Anterior cingulate cortex (tissue), 58 donors: ENCODE data around the gene DGKI.

Experiments
- DNase-seq, 58 donors: peaks; one replicate each; lab custom pipeline; 2025; lab: John Stamatoyannopoulos, UW

DGKI gene

GRCh38 chr7:137402536-137403352 lies 444.0 kb downstream of the DGKI start:
- DNase-seq, result peak in 17 of 58 donors; percentile 2 to 41 (median 18)

- no peak for DNase-seq
Measured at GRCh38 chr7:137399827-137400823, 446.6 kb downstream of the DGKI start.

GRCh38 chr7:137396051-137396450 lies 450.7 kb downstream of the DGKI start:
- no peak for DNase-seq

DNA sequence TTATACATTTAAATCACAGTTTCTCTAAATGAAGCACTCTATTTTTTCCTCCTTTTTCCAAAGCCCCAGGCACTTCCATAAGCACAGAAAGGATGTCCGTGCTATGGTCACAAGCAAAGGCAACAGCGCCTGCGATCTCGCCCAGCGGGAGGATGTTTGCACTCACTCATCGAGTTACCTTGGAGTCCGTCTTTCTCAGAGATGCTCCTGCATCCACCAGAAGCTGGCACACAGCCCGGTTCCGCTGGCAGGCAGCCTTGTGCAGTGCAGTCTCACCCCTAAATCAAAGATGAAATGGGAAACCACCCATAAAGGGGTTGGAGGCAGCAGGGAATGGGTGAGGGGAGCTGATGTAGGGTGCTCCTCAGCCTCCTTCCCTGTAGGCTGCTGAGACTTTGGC lies 451.4 kb downstream of the DGKI start:
- DNase-seq, result peak in 53 of 58 donors; percentile 8 to 82 (median 46)

DNA sequence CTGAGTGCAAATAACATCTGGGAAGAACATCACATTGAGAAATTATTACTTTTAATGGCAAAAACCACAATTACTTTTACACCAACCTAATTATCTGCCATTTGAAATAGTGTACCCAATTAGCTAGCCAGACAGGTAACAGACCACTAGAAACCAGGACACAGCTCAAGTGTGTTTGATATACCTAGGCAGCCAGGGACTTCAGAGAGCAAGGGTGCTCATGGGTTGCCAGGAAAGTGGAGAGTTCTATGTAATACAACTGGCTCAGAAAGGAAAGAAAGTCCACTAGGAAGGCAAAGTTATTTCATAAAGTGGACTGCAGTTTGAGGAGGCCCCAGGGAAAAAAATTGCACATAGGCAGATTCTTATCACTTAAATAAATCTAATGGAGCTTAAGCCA lies 453.2 kb downstream of the DGKI start:
- DNase-seq, result no peak

GRCh38 chr7:137390076-137390475 lies 456.7 kb downstream of the DGKI start:
- DNase-seq, result no peak

DNA sequence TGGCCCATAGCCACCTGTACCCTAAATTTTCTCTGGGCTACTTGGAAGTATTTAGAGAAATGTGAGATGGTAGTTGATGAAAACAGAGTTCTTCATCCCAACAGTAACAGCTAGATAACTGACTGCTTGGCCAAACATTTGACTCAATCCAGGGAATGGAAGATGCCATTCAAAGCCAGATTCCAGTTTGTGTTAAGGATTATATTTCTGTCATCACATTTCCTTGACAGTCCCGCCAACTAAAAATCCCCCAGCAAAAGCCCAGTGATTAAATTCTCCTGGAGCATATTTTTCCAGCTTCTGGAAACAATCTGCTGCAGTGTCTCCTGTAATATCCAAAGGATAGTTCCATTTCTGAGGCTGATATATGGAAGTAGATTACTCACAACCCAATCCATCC lies 457.9 kb downstream of the DGKI start:
- no peak for DNase-seq

GRCh38 chr7:137386966-137387365 lies 459.8 kb downstream of the DGKI start:
- no peak for DNase-seq

- no peak for DNase-seq
Measured at GRCh38 chr7:137381045-137381444, 465.7 kb downstream of the DGKI start.

DNA sequence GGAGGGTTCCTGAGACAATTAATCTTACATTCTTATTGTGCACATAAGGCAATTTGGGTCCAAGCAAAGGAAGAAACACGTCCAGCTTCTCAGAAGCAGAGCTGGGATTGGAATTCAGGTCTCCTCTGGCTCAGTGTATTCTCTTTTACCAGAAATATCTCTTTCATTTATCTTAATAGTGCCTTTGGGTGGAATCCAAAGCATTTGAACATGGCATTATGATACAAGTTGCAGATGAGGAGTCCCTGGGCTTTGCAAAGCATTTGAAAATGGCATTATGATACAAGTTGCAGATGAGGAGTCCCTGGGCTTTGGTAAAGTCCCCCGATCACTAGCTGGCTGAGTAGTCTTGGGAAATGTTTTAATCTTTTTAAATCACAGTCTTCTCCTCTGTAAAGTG lies 473.3 kb downstream of the DGKI start:
- no peak for DNase-seq

DNA sequence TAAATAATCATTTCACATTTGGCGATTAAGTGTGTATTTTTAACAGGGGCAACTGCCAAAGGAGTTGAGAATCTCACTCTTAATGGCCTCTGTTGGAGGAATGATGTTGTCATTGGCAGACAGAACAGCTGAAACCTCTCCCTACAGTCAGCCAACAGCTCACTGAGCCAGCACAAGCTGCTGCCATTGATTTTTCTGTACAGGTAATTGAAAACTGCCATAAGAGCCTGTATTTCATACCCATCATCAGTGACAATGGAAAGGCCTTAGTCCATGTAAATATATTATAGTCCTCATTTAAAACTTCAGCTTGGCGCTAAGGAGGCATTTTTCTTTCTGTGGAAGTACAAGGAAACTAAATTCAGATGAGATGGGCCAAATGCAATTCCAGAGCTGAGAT lies 475.2 kb downstream of the DGKI start:
- no peak for DNase-seq

DNA sequence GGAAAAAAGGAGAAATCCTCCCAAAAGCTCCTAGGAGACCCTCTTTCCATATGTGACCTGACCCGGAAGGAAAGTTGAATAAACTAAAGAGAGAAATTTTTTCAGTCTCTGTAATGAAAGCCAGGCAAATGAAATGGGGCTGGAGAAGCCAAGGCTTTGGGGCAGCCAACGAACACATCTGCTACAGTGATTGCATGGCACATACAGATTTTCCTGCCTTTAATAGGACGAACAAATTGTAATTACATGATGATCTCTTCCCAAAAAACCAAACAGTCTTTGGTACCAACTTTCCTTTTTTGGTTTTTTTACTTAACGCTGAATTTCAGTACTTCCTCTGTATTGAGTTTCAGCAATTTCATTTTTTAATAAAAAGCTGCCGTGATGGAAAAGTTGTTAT lies 479.8 kb downstream of the DGKI start:
- no peak for DNase-seq

DNA sequence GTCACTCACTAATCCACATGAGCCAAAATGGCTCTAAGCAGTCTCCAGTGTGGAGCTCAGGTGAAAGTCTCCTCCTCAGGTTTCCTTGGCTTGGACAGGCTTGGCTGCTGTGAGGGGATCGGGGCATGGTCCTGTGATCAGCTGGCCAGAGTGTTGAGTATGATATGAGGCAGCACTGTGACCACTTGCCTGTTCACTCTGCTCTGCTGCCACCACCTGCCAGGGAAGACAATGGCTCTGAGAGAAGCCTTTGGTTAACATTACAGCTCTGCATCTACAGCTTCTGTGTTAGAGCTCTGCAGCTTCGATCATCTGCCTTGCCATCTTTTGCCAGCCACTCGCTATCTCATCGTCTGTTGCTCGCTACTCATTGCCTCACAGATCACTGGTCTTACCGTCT lies 483.1 kb downstream of the DGKI start:
- DNase-seq, result no peak

DNA sequence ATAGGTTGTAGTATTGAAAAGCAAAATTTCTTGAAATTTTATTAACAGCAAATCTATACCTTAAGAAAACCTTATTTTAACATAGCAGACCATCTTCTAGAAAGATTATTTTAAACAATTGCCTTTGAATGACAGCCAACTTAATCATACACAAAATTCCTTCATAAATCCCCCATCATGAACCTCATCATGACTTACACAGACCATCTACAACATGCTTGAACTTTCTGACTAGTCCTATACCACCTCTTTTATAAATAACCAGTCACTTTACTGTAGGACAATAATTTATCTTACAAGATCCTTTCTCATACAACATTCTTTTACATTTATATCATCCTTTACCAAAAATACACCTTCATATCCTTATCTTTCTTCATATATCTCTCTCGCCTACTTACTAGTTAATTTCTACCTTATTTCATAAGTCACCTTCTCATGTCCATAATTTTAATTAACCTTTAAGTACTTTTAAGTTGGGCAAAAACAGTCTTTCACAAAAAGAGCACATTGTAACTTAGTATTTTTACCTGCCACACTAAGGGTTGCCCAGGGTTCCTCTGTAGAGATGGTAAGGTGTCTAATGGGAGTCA lies 486.6 kb downstream of the DGKI start:
- no peak for DNase-seq

- DNase-seq, result no peak
Measured at GRCh38 chr7:137354961-137355360, 491.8 kb downstream of the DGKI start.

DNA sequence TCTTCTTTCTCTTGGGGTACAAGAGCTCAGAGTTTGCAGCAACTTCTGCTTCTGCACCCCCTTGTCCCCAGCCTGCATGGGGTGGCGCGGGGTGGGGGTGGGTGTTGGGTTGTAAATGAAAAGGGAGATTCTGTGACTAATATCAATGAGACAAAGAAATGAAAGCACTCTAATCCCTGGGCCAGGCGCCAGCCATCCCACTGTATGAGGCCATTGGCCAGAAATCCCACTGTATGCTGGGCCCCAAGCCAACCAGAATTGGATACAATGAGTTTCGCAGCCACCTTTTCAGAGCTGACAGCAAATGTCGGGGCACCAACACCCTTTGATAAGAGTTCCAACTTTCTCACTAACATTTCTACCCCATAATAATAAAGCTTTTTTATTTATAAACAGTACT lies 492.4 kb downstream of the DGKI start:
- DNase-seq, result peak in 25 of 58 donors; percentile 9 to 97 (median 28)

GRCh38 chr7:137351941-137352340 lies 494.8 kb downstream of the DGKI start:
- DNase-seq, result no peak

GRCh38 chr7:137345799-137346449 lies 500.9 kb downstream of the DGKI start:
- peak in 1 of 58 donors; percentile 41 for DNase-seq

DNA sequence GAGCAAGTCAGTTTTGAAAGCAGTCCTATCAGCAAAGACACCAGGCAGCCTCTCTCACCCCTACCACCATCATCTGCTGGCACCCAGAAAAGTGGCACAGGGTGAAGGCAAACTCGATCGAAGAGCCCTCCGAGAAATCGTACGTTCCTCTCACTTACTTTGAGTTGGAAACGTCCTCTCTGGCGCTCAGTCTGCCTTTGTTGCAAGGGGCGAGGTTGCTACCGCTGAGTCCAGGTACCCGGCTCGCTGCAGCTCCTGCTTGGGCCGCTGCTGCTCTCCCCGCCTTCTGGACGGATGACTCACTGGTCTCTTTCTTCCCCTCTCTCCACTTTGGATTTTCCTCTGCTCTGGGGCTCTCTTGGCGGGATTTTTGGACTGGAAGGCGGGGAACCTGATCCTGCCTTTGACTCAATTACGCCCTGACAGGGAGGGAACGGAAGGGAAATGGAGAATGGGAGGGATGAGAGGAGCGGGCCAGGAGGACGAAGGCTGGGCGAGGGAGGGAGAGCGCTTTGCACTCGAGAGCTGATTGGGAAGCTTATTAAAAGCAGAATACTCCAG lies 503.4 kb downstream of the DGKI start, which contains the start of gene PTN:
Gene PTN (minus strand): TSS at position 453 of the 561 bp plus-strand sequence. CDS start 88,760 bp downstream, outside the sequence.
- DNase-seq, result peak in 50 of 58 donors; percentile 12 to 85 (median 52)

DNA sequence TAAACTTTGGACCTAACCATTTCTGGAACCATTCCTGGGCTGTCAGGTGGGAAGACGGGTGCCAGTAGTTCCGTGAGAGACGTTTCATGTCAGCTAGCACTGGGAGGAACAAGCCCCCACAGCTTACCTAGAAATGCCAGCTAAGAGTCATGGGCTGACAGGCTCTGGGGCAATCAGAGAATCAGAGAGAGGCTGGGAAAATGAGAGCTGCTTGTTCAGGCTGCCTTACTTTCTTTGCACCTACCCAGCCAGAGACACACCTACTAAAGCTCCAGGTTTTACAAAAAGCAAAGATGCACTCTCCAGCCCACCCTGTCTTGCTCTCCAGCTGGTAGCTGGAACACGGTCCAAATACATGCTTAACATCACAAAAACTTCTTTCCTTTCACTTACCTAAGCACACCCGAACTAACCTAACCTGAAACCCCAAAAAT lies 503.9 kb downstream of the DGKI start:
- peak in 4 of 58 donors; percentile 42 to 57 (median 48) for DNase-seq
